ENCODE data around the gene OOSP4B.

DNA sequence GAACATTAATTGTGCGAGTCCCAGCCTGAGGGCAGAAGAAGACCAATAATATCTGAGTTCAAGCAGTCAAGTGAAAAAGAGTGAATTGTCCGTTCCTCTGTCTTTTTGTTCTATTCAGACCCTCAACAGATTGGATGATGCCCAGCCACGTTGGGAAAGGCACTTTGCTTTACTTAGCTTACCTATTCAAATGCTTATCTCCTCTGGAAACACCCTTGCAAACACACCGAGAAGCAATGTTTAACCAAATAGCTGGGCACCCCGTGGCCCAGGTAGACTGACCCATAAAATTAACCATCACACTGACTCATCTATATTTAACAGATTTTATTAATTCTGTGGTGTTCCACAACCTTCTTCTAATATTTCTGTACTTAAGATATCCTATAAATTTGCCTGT, 43.9 kb upstream of the OOSP4B start:
- TF ChIP-seq, protein P1, sequence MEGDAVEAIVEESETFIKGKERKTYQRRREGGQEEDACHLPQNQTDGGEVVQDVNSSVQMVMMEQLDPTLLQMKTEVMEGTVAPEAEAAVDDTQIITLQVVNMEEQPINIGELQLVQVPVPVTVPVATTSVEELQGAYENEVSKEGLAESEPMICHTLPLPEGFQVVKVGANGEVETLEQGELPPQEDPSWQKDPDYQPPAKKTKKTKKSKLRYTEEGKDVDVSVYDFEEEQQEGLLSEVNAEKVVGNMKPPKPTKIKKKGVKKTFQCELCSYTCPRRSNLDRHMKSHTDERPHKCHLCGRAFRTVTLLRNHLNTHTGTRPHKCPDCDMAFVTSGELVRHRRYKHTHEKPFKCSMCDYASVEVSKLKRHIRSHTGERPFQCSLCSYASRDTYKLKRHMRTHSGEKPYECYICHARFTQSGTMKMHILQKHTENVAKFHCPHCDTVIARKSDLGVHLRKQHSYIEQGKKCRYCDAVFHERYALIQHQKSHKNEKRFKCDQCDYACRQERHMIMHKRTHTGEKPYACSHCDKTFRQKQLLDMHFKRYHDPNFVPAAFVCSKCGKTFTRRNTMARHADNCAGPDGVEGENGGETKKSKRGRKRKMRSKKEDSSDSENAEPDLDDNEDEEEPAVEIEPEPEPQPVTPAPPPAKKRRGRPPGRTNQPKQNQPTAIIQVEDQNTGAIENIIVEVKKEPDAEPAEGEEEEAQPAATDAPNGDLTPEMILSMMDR (IDR thresholded peaks at IDR 0.05), result no peak
- TF ChIP-seq POLR2A (IDR thresholded peaks at IDR 0.05), result no peak

Measured in ovary (tissue), 3 donors.